Lower leg skin (tissue), 4 donors: ENCODE results near the gene KLK7. TPM values are rescaled to one million over a fixed set of nuclear protein-coding genes. Genes with fewer than 3 reads are reported as not detected.

ENCODE experiments used
- DNase-seq, 2 donors: peaks; one replicate each; pipeline ENCODE4 v3.0.0-alpha.2; 2019; ENCODE audit warnings: low spot score in 2 of 2
- H3K4me3 ChIP-seq: fragments of 200-600 bp; sonication (generic); 2 replicates; pipeline ENCODE4 v1.5.1; 2017; ENCODE audit warnings: mild to moderate bottlenecking, low read depth; ENCODE audit not compliant: poor library complexity, severe bottlenecking
- CTCF ChIP-seq, 3 donors: fragments of 450-650 bp; IDR thresholded peaks; one replicate each; pipeline ENCODE4 v1.5.1; 2016; ENCODE audit warnings: antibody characterized with exemption in 3 of 3, mild to moderate bottlenecking in 3 of 3, moderate library complexity in 2 of 3
- POLR2A ChIP-seq, 2 donors: fragments of 450-650 bp; IDR thresholded peaks; one replicate each; pipeline ENCODE4 v1.6.1; 2016 to 2017; ENCODE audit warnings: antibody characterized with exemption in 2 of 2, mild to moderate bottlenecking in 1 of 2, moderate library complexity in 1 of 2
- WGBS, 2 donors: methylation state at CpG; one replicate each; pipeline ENCODE4 v1.1.5; 2018; 5-methylcytosine and 5-hydroxymethylcytosine counted together
- intact Hi-C: fragments of 100-400 bp; cut with DNase I; formaldehyde crosslinking; loops from one replicate; pipeline ENCODE4 v1.15.0; 2023; ENCODE audit warnings: low total_unique reads
- total RNA-seq, 4 donors: library from RNA; depleted of rRNA; stranded (reverse); fragments of >200 nt; gene quantifications; one replicate each; pipeline ENCODE4 v1.1.0, GENCODE V29; 2016

The KLK7 gene
- total RNA-seq, 4 donors from 2014 or later, result 206 to 251 (median 224) TPM

DNA sequence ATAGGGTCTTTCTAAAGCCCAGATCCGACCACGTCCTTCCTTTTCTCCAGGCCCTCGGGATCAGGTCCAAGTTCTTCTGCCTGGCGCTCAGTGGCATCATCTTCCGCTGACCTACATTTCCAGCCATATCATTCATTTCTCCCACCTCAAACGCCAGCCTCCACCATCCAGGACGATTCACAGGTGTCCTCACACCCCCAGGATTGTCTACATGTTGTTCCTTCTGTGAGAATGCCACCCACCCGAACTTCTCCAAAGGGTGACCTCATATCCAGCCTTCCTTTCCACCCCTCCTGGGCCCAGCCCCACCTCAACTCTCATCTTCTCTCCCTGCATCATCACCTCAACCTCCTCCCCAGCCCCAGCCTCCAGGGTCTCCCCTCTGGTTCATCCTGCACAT, 26.1 kb downstream of the KLK7 start:
- intact Hi-C loops, result no loop called here
- TF ChIP-seq CTCF (IDR thresholded peaks at IDR 0.05) (no peak), POLR2A (IDR thresholded peaks at IDR 0.05) (no peak)
- no peak for DNase-seq
- no peak overlapping the region for H3K4me3 ChIP-seq
- 73 to 76% methylated on average over 8 of the region's 8 CpGs for WGBS, 2 donors

DNA sequence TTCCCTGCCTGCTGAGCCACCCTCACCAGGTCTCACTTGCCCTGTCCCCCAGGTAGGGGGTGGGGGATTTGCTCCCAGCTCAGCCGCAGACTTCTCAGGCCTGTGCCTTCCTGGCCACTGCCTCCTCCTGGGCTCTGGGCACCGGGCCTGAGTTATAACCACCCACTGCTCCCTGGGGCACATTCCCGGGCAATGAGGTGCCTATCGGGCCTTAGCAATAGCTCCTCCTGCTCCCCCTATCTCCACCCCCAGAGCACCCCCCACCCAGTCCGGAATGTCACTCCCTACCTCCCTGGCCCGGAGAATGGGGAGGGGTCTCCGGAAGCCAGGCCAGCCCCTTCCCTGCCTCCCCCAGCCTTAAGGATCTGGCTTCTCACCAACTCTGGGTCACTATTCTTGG, 30.8 kb downstream of the KLK7 start, which contains the start of gene KLK5:
TSS of gene KLK5 (minus strand) at position 129 of the 400 bp plus-strand sequence. CDS start 381 bp downstream, outside the sequence.
- WGBS, 2 donors, result 5 to 11% methylated on average over 6 to 7 of the region's 7 CpGs
- intact Hi-C loops, result no loop called here
- TF ChIP-seq CTCF (IDR thresholded peaks at IDR 0.05), result no peak
- TF ChIP-seq POLR2A (IDR thresholded peaks at IDR 0.05), result no peak
- no peak within 1 kb of the TSS for H3K4me3 ChIP-seq
- DNase-seq, result no peak

GRCh38 chr19:50949861-50950260, 33.9 kb downstream of the KLK7 start:
- H3K4me3 ChIP-seq, result no peak overlapping the region
- 67 to 69% methylated on average over 19 of the region's 19 CpGs for WGBS, 2 donors
- TF ChIP-seq CTCF (IDR thresholded peaks at IDR 0.05), result no peak
- no peak for TF ChIP-seq POLR2A (IDR thresholded peaks at IDR 0.05)
- no peak for DNase-seq
- intact Hi-C loops, result no loop called here

- WGBS, 2 donors, result 76 to 77% methylated on average over 4 of the region's 4 CpGs
- TF ChIP-seq POLR2A (IDR thresholded peaks at IDR 0.05) (no peak), CTCF (IDR thresholded peaks at IDR 0.05) (no peak)
- intact Hi-C loops, result no loop called here
- DNase-seq, result no peak
- H3K4me3 ChIP-seq, result no peak overlapping the region
Measured at GRCh38 chr19:50947123-50947522, 36.6 kb downstream of the KLK7 start.

DNA sequence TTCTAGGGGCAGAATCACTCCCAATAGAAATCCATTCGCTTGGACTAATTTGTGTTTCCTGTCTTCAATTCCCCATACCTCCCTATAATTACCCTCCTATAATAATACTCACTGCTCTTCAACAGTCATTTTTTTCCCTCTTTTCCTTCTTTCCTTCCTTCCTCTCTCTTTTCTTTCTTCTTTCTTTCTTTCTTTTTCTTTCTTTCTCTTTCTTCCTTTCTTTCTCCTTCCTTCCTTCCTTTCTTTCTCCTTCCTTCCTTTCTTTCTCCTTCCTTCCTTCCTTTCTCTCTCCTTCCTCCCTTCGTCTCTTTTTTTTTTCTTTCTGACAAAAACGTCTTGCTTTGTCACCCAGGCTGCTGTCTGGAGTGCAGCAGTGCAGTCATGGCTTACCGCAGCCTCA, 38.9 kb downstream of the KLK7 start:
- no peak for DNase-seq
- H3K4me3 ChIP-seq, result no peak overlapping the region
- WGBS, 2 donors, result 73 to 81% methylated on average over 4 of the region's 4 CpGs
- intact Hi-C loops, result no loop called here
- no peak for TF ChIP-seq CTCF (IDR thresholded peaks at IDR 0.05)
- no peak for TF ChIP-seq POLR2A (IDR thresholded peaks at IDR 0.05)

DNA sequence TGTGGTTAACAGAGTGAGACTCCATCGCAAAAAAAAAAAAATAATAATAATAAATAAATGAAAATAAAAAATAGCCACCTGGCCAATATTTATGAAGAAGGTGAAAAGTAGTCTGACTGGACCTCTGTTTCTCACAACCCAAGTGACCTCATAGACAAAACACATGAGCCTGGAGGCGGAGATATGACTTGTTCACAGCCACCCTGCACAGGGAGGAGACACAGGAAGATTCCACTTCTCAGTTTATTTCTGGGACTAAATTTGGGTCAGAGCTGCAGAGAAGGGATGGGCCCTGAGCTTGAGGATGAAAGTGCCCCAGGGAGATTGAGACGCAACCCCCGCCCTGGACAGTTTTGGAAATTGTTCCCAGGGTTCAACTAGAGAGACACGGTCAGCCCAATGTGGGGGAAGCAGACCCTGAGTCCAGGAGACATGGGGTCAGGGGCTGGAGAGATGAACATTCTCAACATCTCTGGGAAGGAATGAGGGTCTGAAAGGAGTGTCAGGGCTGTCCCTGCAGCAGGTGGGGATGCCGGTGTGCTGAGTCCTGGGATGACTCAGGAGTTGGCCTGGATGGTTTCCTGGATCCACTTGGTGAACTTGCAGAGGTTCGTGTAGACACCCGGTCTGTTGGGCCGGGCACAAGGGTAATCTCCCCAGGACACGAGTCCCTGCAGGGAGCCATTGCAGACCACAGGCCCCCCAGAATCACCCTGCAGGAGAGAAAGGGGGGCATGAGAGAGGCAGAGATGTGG, 40.5 kb downstream of the KLK7 start:
- intact Hi-C loops, result no loop called here
- WGBS, 2 donors, result 57 to 63% methylated on average over 10 of the region's 10 CpGs
- TF ChIP-seq POLR2A (IDR thresholded peaks at IDR 0.05) (no peak), CTCF (IDR thresholded peaks at IDR 0.05) (no peak)
- no peak for DNase-seq
- no peak overlapping the region for H3K4me3 ChIP-seq
